PFSK-1 (cell line): ENCODE data around the gene DIS3.

ENCODE experiments used
- FOXP2 ChIP-seq: optimal IDR thresholded peaks from 2 replicates; pipeline ENCODE3; 2011; ENCODE audit warnings: borderline replicate concordance, control low read depth, inconsistent platforms; ENCODE audit not compliant: insufficient read depth; ENCODE audit errors: extremely low read length, extremely low read depth
- POLR2AphosphoS5 ChIP-seq: IDR thresholded peaks from 2 replicates; pipeline ENCODE4 v1.6.1; 2012; ENCODE audit warnings: low read depth, mild to moderate bottlenecking, control low read depth, low read length, moderate library complexity
- SIN3A ChIP-seq: IDR thresholded peaks from 2 replicates; pipeline ENCODE4 v1.6.1; 2012; ENCODE audit warnings: mild to moderate bottlenecking, low read length, moderate library complexity, borderline replicate concordance; ENCODE audit not compliant: insufficient read depth
- TAF1 ChIP-seq: IDR thresholded peaks from 2 replicates; pipeline ENCODE4 v1.6.1; 2012; ENCODE audit warnings: low read length, control low read depth, borderline replicate concordance; ENCODE audit not compliant: insufficient read depth
- TF ChIP-seq, protein P1 (sequence below), 2 experiments: IDR thresholded peaks; 2 replicates each; pipeline versions ENCODE4 v1.6.1 to v1.8.0; 2011 to 2012; ENCODE audit warnings: low read depth in 2 of 2, low read length in 2 of 2, control low read depth in 1 of 2, inconsistent platforms in 1 of 2, mild to moderate bottlenecking in 1 of 2, moderate library complexity in 1 of 2; ENCODE audit not compliant: insufficient read depth in 1 of 2

The DIS3 gene

DNA sequence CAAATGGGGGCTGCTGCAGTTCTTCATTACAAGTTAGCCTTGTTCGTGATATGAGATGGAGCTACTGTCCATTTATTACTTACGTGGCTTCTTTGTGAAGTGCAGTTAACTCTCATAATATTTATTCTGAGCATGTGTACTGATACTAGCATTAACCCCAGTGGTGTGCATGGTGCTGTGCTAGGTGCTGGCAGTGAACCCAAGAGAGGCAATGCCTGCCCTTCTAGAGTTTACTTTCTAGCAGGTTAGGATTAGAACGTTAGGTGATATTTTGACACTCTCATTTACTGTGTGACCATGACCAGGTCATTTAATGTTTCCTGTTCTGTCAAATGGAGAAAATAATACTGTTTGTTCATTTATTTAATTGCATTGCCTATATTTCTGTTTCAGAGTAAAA lies 17.1 kb upstream of the DIS3 start:
- TF ChIP-seq, protein P1, sequence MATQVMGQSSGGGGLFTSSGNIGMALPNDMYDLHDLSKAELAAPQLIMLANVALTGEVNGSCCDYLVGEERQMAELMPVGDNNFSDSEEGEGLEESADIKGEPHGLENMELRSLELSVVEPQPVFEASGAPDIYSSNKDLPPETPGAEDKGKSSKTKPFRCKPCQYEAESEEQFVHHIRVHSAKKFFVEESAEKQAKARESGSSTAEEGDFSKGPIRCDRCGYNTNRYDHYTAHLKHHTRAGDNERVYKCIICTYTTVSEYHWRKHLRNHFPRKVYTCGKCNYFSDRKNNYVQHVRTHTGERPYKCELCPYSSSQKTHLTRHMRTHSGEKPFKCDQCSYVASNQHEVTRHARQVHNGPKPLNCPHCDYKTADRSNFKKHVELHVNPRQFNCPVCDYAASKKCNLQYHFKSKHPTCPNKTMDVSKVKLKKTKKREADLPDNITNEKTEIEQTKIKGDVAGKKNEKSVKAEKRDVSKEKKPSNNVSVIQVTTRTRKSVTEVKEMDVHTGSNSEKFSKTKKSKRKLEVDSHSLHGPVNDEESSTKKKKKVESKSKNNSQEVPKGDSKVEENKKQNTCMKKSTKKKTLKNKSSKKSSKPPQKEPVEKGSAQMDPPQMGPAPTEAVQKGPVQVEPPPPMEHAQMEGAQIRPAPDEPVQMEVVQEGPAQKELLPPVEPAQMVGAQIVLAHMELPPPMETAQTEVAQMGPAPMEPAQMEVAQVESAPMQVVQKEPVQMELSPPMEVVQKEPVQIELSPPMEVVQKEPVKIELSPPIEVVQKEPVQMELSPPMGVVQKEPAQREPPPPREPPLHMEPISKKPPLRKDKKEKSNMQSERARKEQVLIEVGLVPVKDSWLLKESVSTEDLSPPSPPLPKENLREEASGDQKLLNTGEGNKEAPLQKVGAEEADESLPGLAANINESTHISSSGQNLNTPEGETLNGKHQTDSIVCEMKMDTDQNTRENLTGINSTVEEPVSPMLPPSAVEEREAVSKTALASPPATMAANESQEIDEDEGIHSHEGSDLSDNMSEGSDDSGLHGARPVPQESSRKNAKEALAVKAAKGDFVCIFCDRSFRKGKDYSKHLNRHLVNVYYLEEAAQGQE (IDR thresholded peaks at IDR 0.05; ENCODE audit: insufficient read depth in 1 of 2, low read depth in 2 of 2, low read length in 2 of 2): no peak
- TF ChIP-seq FOXP2 (no peak), SIN3A (no peak), POLR2AphosphoS5 (no peak), TAF1 (no peak)

DNA sequence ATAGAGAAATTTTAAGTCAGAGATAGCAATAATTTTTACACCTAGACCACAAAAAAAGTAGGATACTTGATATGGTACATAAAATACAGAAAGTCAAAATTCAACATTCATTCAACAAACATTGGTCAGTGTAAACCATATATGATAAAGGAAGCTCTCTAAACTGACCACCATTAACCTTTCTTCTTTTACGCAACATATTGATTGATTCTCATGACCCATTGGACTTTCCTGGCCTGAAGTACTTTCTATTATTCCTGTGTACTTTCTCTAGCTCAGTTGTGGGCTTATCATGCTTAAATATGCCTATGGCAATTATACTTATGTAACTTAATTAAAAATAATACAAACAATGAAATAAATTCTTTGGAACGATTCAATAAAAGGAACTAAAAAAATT lies 10.9 kb upstream of the DIS3 start:
- no peak for TF ChIP-seq TAF1
- TF ChIP-seq, protein P1 (IDR thresholded peaks at IDR 0.05; ENCODE audit: insufficient read depth in 1 of 2, low read depth in 2 of 2, low read length in 2 of 2): no peak
- no peak for TF ChIP-seq FOXP2
- TF ChIP-seq SIN3A: no peak
- no peak for TF ChIP-seq POLR2AphosphoS5

DNA sequence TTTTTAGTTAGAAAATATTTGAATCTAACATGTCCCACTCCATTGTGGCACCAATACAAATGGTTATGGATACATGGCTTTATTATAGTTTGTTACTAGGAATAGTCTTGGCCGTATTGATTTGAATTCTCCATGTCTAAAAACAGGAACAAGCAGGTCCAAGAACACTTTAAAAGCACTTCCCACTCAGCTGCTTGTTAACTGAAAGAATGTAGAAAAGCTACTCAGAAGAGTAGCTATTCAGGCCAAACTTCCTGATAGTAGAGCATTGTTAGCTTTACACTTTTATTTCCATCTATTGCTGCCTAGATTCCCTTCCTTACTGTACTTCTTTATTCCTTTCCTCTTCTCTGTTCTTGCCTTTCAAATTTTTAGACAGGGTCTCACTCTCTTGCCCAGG lies 7.1 kb upstream of the DIS3 start:
- no peak for TF ChIP-seq FOXP2

DNA sequence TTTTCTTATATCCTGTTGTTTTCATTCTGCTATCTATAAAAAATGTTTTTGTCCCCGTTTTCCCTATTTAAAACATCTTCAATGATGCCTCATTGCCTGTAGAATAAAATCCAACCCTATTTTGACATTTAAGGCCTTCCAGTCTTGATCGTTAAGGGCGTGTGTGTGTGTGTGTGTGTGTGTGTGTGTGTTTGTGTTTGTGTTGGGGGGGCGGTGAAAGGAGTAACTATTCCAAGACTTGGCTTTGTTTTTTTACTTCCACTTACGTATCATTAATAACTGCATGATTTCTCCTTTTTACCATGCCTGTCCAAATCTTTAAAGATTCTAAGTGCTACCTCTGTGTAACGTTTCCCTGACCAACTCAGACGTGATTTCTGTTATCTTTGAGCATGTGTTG lies 1.0 kb upstream of the DIS3 start:
- no peak for TF ChIP-seq TAF1
- TF ChIP-seq, protein P1 (IDR thresholded peaks at IDR 0.05; ENCODE audit: insufficient read depth in 1 of 2, low read depth in 2 of 2, low read length in 2 of 2): no peak
- TF ChIP-seq SIN3A: no peak
- TF ChIP-seq FOXP2: no peak
- TF ChIP-seq POLR2AphosphoS5: no peak

DNA sequence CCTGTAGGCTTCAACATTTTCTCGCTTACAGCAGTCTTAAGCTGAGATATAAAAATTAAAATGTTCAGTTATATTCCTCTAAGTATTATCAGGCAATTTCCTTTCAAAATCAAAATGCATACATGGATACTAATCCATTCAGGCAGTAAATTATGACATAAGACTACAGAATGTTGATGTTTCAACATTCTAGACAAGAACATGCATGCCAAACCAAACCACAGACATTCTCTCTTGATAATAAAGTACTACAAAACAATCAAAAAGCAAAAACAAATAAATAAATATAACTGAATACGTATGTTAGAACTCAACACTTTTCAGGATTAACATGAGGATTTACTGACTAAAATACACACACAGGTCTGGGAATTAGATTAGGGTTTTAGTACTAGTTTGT lies 7.7 kb downstream of the DIS3 start:
- TF ChIP-seq POLR2AphosphoS5: no peak
- no peak for TF ChIP-seq SIN3A
- no peak for TF ChIP-seq TAF1
- TF ChIP-seq, protein P1 (IDR thresholded peaks at IDR 0.05; ENCODE audit: insufficient read depth in 1 of 2, low read depth in 2 of 2, low read length in 2 of 2): no peak
- TF ChIP-seq FOXP2: no peak
